ENCODE data around the gene TMEM270. TPM values are rescaled to one million over a fixed set of nuclear protein-coding genes. Genes with fewer than 3 reads are reported as not detected.
"Not testable (repeated sequence)": the region's sequence is repeated elsewhere in the genome, so short reads cannot be mapped to it uniquely, and the experiment has no call there.

TMEM270 gene, protein sequence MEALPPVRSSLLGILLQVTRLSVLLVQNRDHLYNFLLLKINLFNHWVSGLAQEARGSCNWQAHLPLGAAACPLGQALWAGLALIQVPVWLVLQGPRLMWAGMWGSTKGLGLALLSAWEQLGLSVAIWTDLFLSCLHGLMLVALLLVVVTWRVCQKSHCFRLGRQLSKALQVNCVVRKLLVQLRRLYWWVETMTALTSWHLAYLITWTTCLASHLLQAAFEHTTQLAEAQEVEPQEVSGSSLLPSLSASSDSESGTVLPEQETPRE
- total RNA-seq = not detected

DNA sequence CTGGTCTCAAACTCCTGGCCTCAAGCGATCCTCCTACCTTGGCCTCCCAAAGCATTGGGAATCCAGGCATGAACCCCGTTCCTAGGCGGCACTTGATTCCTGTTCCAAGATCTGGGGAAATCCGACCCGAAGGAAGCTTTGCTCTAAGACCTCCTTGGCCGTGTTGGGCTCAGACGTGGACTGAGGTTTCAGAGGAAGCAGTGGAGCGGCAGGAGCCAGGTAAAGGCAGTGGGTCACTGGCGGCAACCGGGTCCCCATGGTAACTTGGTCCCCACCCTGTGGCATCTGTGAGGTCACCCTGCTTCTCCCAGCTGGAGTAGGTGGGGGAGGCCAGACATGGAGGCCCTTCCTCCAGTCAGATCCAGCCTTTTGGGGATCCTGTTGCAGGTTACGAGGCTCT, at the start of gene TMEM270:
Gene TMEM270 (plus strand): TSS at position 301 of the 400 bp plus-strand sequence. CDS start 36 bp downstream, at position 337.
- no peak for DNase-seq

DNA sequence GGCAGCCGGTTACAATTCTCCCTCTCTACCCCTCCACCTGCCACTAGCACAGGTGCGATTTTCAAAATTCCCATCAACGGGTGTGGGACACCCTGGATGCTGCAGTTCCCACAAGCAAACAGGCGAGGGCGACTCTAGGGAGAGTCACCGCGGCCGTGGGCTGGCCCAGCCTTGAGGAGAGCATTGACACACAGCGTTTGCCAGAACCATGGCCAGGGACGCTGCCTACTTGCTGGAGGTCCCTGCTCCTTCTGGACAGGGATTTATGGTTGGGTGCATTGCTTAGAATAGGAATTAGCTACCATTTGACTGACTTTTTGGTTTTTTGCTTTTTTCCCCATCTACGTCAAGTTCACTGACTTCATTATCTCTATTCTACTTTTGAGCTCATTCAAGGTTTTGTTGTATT, 49.2 kb upstream of the TMEM270 start:
- peak; percentile 6 for DNase-seq

DNA sequence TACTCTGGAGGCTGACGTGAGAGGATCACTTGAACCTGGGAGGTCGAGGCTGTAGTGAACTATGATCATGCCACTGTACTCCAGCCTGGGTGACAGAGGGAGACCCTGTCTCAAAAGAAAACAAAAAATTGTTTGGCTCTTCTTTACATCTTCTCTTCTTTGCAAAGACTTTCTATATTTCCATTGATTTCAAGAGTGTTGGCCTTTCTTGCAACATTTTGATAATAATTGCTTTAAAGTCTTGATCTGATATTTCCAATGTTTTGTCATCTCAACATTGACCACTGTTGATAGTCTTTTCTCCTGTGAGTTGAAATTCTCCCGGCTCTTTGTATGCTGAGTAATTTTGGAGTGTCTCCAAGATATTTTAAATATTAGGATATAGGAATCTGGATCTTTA, 48.0 kb upstream of the TMEM270 start:
- DNase-seq = no peak

DNA sequence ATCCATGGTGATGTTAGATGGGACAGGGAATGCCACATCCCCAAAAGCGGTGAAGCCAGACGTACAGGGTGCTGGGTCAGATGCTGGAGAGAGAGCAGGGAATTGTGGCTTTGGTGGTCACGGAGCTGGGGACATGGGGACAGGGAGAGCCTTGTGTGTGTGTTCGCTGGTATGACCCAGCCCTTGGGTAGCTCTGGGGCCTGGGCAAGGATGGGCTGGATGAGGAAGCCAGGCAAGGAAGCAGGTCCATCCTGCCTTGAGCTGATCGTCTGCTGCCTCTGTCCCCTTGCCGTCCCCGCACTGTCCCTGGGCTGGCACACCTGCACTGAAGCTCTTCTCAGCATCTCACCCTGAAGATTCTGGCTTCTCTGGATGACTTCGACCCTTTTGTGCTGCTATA, 45.5 kb upstream of the TMEM270 start:
- DNase-seq = no peak

DNA sequence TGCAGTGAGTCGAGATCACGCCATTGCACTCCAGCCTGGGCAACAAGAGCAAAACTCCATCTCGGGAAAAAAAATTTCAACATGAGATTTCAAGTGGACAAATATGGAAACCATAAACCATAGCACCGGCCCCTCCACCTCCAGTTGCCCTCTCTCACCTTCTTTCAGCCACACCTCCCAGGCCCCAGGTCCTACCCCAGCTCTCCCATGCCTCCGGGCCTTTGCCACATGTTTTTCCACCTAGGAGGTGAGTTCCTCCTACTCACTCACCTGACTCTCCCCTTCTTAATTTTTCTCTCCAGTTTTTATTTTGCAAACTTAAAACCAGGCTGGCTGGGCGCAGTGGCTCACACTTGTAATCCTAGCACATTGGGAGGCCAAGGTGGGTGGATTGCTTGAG, 43.8 kb upstream of the TMEM270 start:
- DNase-seq = no peak

DNA sequence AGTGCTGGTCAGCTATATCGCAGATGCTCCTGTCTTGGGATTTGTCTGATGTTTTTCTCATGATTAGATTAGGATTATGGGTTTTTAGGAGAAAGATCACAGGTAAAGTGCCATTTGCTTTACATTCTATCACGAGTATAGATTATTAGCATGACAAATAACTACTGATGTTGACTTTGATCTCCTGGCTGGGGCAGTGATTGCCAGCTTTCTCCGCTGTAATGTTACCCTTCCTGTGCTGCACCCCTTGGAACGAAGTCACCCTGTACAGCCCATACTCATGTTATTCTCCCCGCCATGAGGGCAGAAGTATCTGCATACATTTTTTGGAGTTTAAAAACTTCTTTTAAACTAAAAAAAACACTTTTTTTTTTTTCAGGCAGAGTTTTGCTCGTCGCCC, 40.9 kb upstream of the TMEM270 start:
- DNase-seq = no peak

DNA sequence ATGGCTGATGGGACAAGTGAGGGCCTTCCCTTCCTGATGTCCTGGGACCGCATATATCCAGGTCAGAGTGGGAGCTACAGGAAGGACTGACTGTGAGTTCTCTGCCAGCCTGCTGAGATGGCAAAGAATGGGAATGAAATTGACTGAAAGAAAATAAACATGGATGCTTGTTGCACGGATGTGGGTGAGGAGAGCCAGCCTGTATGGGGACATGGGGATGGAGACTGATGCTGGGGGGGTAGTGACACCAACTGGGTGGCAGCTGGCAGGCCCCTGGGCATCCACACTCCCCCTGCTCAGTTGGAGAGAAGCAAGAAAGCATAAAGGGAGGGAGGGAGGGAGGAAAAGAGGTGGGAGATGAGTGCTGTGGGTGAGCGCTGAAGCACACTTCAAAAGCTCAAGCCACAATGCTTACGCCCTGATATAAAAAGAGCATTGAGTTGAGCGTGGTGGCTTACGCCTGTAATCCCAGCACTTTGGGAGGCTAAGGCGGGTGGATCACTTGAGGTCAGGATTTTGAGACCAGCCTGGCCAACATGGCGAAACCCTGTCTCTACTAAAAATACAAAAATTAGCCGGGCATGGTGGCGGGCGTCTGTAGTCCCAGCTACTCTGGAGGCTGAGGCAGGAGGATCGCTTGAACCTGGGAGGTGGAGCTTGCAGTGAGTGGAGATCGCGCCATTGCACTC, 39.2 kb upstream of the TMEM270 start:
- DNase-seq = not testable (repeated sequence)

DNA sequence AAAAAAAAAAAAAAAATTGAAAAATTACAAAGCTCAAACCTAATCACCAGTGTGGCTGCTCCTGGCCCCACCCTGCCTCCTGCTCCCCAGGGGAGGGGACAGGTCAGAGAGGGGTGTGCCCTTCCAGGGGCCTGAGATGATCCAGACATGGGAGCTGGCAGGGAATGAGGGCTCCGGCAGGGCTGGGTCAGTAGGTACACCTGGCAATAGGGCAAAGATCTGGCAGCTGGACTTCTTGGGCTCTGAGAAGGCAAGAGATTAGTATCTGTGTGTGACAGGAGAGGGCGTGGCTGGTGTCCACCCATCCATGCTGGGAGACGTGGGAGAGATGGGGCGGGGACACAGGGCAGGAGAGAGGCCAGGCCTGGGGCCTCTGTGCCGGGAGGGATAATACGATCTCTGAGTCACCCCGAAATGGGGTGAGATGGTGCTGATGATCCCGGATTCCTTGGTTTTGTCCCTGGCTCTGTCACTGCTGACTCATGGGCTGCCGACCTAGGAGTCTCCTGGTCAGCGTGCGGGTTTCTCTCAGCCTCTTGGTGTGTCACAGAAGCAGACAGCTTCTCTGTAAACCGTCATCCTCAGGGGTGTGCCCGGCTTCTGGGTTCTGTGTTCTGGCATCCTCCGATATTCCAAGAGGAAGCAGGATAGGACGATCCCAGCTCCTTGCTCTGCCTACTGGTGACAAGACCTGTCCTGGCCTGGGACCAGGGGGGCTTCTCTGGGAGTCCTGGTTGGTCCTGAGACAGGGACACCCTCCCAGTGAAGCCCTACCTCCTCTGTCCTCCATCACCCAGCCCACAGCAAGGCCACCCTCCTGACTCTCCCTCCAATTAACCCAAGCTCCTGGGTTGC, 38.4 kb upstream of the TMEM270 start:
- DNase-seq = no peak

DNA sequence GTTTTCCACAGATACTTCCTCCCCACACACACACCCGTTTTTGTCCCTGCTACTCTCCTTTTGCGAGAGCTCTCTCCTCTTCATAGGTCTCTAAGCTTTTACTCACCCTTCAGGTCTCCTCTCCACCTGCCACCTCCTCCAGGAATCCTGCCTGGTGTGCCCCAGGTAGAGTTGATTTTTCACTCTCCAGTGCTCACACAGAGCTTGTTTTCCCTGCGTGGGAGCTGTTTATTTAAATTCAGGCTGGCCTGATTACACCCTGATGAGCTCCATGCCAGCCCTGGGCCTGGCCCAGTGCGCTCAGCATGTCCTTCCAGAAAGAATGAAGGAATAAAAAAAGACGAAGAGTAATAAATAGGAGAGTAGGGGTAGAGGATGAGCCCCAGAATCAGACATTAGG, 37.7 kb upstream of the TMEM270 start:
- DNase-seq = no peak

DNA sequence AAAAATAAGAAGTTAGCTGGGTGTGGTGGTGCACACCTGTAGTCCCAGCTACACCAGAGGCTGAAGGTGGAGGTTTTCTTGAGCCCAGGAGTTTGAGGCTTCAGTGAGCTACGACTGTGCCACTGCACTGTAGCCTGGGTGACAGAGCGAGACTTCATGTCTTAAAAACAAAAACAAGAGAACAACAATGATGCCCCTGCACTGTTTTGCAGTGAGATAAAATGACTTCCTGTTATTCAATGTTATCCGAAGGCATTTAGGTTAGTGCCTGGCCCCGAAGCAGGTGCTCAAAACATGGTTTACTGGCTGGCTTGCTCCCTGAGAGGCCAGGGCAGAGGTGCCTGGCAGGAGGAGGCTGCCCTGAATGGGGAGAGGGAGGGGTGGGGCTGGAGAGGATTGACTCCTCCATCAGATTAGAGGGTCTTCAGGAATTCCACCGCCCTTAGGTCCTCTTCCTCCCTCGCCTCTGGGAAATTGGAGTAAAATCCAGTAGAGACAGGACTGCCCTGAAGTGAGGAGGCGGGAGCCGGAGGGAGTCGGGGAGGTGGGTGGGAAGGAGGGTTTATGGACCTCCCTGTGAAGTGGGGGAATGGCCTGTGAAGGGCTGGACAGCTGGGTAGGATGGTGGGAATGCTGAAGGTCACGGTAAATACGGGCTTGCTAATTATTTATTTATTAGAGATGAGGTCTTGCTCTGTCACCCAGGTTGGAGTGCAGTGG, 36.9 kb upstream of the TMEM270 start:
- DNase-seq = no peak

DNA sequence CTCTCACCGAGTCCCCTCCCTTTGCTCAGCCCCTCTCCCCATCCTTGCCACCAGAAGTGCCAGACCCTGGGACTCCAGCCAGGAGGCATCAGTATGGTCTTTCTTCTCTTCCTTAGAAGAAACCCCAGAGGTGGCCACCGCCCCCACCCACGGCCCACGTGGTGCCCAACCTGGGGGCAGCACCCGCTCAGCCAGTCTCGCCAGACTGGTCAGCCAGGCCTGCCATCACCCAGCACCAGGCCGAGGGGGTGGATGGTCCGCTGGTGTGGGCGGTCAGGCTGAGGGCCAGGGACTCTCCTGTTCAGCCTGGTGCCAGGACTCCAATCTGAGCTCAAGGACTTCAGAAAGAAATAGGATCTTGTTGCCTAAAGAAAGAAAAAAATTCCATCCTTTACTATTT, 36.0 kb upstream of the TMEM270 start:
- no peak for DNase-seq

DNA sequence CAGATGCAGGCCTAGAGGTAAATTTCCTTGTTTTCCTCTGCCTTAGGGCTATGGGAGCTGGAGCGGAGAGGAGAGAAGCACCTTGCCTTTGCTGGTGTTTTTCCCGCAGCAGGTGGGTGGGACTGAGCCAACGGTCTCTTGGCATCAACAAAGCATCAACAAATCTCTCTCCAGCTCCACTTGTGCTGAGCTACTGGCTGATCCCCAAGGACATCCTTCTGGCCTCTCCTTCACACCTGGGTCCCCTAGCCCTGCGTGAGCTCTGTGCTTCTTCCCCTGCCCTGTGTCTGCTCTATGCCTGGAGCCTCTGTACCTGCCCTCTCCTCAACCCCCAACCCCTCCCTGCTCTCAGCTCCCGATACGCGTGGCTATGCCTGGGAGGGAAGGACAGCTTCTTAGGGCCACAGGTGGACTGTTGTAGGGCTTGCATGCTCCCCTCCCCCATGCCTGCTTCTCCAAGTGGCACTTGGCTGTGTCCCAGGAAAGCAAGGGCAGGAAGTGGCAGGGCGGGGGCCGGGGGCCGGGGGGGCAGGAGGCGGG, 33.3 kb upstream of the TMEM270 start:
- no peak for DNase-seq

DNA sequence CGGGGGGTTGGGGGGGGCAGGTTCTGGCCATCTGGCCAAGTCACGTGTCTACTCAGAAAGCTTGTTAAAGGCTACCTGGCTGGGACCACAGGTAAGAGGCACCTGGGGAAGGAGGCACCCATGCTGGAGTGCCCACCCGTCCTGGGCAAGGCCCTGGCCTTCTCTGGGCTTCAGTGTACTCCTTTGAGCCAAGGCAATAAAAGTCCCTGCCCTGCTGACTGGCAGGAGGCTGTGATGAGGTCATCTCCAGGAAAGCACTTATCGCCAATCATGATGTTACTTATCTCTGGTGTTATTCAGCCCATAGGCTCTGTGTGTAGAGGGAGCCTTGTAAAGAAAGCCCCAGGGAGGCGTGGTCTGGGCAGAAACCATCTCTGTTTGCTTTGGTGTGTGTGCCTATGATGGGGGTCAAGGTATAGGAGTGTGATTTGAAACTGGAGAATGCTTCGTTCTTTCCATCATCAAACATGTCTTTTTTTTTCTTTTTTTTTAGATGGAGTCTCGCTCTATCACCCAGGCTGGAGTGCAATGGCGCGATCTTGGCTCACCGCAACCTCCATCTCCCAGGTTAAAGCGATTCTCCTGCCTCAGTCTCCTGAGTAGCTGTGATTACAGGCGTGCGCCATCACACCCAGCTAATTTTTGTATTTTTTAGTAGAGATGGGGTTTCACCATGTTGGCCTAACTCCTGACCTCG, 32.7 kb upstream of the TMEM270 start:
- DNase-seq = no peak

DNA sequence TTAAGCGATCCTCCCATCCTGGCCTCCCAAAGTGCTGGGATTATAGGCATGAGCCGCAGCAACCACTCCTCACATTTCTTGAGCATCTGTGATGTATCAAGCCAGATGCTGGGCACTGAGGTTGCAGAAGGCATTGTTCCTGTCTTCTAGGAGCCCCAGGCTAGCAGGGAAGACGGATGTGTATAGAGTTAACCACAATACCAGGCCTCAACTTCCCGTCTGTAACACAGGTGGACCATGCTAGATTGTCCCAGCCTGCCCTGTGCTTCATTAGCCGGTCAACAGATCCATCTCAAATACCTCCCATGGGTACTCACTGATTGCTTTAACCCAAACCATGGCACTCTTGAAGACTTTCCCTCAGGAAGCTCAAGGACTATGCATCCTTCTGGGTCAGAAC, 32.0 kb upstream of the TMEM270 start:
- DNase-seq = no peak

DNA sequence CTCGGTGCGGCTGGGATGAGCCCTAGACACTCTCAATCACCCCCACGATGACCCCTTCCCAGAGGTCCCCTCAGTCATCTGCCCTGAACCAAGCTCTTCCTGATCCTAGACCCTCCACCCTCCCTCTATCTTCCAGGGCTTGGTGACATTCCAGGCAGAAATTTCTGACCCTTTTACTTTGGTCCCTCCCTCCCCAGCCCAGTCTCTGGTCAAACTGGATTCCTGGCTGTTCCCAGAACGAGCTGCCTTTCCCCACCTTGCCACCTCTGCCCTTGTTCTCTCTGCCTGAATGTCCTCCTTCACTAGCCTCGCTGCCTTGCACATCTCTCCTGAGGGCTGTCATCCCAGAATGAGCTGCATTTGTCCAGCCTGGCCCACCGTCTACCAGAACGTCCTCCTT, 31.5 kb upstream of the TMEM270 start:
- no peak for DNase-seq

DNA sequence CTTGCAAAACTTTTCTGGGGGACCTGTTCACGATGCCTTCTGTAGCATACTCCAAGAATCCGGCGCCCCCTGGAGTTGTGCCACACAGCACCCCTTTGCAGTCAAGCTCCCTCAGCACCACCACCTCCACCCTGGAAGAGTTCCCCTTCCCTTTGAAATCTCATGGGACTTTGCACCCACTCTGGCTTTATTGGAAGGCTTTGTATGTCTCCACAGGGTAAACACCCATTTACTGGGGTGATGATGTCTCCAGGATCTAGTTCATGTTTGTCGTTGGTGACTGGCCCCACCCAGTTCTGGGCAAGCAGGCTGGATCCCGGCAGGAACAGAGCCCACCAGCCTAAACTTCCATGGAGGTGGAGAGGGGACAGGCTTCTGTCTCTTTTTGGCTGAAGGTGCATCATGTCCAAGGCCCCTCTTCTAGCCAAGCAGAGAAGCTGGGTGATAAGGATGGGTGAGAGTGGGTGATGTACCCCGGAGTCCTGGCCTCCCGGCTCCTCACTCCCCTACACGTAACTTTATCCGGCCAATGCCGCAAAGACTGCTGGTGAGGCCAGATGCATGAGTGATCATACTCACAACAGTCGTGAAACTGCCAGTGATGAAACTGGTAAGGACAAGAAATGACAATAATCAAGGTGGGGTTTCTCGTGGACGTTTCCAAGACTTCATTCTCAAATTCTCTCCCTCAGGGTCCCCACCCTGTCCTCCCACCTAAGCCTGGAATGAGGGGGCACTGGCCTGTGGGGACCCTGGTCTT, 30.9 kb upstream of the TMEM270 start:
- DNase-seq = no peak

DNA sequence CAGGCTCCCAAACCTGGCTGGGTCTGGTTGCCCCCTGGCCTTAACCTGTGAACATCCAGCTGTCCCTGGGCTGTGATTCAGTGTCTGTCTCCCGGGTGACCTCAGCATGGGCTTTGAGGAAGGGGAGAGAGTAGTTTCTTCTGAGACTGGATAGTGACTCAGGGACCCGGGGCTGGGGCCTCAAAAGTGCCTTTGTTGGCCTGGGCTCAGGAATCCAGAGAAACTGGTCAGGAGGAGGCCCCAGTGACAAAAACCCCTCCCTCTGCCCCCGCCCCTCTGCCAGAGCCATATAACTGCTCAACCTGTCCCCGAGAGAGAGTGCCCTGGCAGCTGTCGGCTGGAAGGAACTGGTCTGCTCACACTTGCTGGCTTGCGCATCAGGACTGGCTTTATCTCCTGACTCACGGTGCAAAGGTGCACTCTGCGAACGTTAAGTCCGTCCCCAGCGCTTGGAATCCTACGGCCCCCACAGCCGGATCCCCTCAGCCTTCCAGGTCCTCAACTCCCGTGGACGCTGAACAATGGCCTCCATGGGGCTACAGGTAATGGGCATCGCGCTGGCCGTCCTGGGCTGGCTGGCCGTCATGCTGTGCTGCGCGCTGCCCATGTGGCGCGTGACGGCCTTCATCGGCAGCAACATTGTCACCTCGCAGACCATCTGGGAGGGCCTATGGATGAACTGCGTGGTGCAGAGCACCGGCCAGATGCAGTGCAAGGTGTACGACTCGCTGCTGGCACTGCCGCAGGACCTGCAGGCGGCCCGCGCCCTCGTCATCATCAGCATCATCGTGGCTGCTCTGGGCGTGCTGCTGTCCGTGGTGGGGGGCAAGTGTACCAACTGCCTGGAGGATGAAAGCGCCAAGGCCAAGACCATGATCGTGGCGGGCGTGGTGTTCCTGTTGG, 30.0 kb upstream of the TMEM270 start, which contains the start of gene CLDN4:
Gene CLDN4 (plus strand): TSS at position 316 of the 903 bp plus-strand sequence. CDS start 206 bp downstream, at position 522.
- DNase-seq = no peak

DNA sequence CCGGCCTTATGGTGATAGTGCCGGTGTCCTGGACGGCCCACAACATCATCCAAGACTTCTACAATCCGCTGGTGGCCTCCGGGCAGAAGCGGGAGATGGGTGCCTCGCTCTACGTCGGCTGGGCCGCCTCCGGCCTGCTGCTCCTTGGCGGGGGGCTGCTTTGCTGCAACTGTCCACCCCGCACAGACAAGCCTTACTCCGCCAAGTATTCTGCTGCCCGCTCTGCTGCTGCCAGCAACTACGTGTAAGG, 29.4 kb upstream of the TMEM270 start:
- no peak for DNase-seq

DNA sequence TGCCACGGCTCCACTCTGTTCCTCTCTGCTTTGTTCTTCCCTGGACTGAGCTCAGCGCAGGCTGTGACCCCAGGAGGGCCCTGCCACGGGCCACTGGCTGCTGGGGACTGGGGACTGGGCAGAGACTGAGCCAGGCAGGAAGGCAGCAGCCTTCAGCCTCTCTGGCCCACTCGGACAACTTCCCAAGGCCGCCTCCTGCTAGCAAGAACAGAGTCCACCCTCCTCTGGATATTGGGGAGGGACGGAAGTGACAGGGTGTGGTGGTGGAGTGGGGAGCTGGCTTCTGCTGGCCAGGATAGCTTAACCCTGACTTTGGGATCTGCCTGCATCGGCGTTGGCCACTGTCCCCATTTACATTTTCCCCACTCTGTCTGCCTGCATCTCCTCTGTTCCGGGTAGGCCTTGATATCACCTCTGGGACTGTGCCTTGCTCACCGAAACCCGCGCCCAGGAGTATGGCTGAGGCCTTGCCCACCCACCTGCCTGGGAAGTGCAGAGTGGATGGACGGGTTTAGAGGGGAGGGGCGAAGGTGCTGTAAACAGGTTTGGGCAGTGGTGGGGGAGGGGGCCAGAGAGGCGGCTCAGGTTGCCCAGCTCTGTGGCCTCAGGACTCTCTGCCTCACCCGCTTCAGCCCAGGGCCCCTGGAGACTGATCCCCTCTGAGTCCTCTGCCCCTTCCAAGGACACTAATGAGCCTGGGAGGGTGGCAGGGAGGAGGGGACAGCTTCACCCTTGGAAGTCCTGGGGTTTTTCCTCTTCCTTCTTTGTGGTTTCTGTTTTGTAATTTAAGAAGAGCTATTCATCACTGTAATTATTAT, 28.9 kb upstream of the TMEM270 start:
- DNase-seq = peak; percentile 11

All from skin of body (tissue), 2 donors.